ENCODE measurements around the gene AP2B1.

GRCh38 chr17:35586569-35587073, 501 bp upstream of the AP2B1 start:
- TF ChIP-seq CTCF (optimal IDR thresholded peaks at IDR 0.05 in 1 of 3, IDR thresholded peaks at IDR 0.05 in 1 of 3, conservative IDR thresholded peaks at IDR 0.05 in 1 of 3; ENCODE audit: extremely low read depth in 1 of 3, insufficient read depth in 2 of 3, low read length in 3 of 3) (no peak), EZH2 (IDR thresholded peaks at IDR 0.05; ENCODE audit: low read length) (no peak)
